Activated B cell treated with CpG ODN at 0.5 μM for 24 hours (primary cell): ENCODE measurements around the gene ZNF444. TPM values are rescaled to one million over a fixed set of nuclear protein-coding genes. Genes with fewer than 3 reads are reported as not detected.

Experiments used
- ATAC-seq: fragments of 200-7000 bp; cut with Tn5 transposase; one replicate; pipeline ENCODE4 v1.10.0; 2021; ENCODE audit warnings: low read depth, mild to moderate bottlenecking, moderate library complexity
- CTCF ChIA-PET: fragments of 350-600 bp; sonication (Branson Sonifier 250); formaldehyde crosslinking; loops from one replicate; lab custom pipeline; 2021; ENCODE audit warnings: antibody characterized with exemption; lab: Charles Lee
- POLR2A ChIA-PET: fragments of 350-600 bp; sonication (Branson Sonifier 250); formaldehyde crosslinking; loops from one replicate; lab custom pipeline; 2021; ENCODE audit warnings: antibody characterized with exemption; lab: Charles Lee
- DNase-seq: peaks from one replicate; pipeline ENCODE4 v3.0.0; 2022
- H3K27ac Mint-ChIP-seq: one replicate; pipeline ENCODE4 v1.8.0; 2020; ENCODE audit warnings: mixed read lengths
- H3K27me3 Mint-ChIP-seq: one replicate; pipeline ENCODE4 v1.8.0; 2021; ENCODE audit warnings: mixed read lengths
- H3K36me3 Mint-ChIP-seq: one replicate; pipeline ENCODE4 v1.8.0; 2021; ENCODE audit warnings: low read depth, mixed read lengths
- H3K4me1 Mint-ChIP-seq: one replicate; pipeline ENCODE4 v1.8.0; 2021; ENCODE audit warnings: mixed read lengths
- H3K4me3 Mint-ChIP-seq: one replicate; pipeline ENCODE4 v1.8.0; 2020; ENCODE audit warnings: mild to moderate bottlenecking, mixed read lengths
- H3K9me3 Mint-ChIP-seq: one replicate; pipeline ENCODE4 v1.8.0; 2020; ENCODE audit warnings: mixed read lengths
- intact Hi-C: fragments of 100-400 bp; cut with micrococcal nuclease; formaldehyde crosslinking; loops from one replicate; pipeline ENCODE4 v1.15.1; 2024
- total RNA-seq: library from RNA; stranded (reverse); gene quantifications from 2 replicates; pipeline ENCODE4 v1.2.3, GENCODE V29; 2022
- TF ChIP-seq, protein P1 (sequence below): fragments of 200-600 bp; IDR thresholded peaks from one replicate; pipeline ENCODE4 v1.8.0; 2022; ENCODE audit warnings: antibody characterized with exemption, mild to moderate bottlenecking

ZNF444 gene
- total RNA-seq, 1 donor from 2014 or later: 32.1 TPM

GRCh38 chr19:56118666-56119581, 22.2 kb upstream of the ZNF444 start:
- H3K36me3 Mint-ChIP-seq: peaks cover 10% of the 10 kb centered on the region
- TF ChIP-seq, protein P1, sequence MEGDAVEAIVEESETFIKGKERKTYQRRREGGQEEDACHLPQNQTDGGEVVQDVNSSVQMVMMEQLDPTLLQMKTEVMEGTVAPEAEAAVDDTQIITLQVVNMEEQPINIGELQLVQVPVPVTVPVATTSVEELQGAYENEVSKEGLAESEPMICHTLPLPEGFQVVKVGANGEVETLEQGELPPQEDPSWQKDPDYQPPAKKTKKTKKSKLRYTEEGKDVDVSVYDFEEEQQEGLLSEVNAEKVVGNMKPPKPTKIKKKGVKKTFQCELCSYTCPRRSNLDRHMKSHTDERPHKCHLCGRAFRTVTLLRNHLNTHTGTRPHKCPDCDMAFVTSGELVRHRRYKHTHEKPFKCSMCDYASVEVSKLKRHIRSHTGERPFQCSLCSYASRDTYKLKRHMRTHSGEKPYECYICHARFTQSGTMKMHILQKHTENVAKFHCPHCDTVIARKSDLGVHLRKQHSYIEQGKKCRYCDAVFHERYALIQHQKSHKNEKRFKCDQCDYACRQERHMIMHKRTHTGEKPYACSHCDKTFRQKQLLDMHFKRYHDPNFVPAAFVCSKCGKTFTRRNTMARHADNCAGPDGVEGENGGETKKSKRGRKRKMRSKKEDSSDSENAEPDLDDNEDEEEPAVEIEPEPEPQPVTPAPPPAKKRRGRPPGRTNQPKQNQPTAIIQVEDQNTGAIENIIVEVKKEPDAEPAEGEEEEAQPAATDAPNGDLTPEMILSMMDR: no peak
- ChIA-PET POLR2A (interaction anchor here (0.6 to 2.5 kb wide), 3 partner anchors 8 to 22 kb away, joined by 3 to 51 read pairs (median 4); partner anchors contain the start of gene ZNF444), CTCF (interaction anchor here (1.5 kb wide), 1 partner anchor 14 kb away, joined by 4 read pairs; no protein-coding TSS in a partner anchor)
- H3K27me3 Mint-ChIP-seq: no peaks in the 10 kb centered on the region
- intact Hi-C loops: no loop called here
- peak overlapping the region; percentile 95 for H3K27ac Mint-ChIP-seq
- peak overlapping the region; percentile 91 for H3K4me3 Mint-ChIP-seq
- no peak for DNase-seq
- ATAC-seq: no peak
- no peaks in the 10 kb centered on the region for H3K9me3 Mint-ChIP-seq
- peaks cover 59% of the 10 kb centered on the region for H3K4me1 Mint-ChIP-seq

GRCh38 chr19:56119582-56119978, 21.5 kb upstream of the ZNF444 start:
- ChIA-PET CTCF (no interaction called here), POLR2A (interaction anchor here (0.6 to 2.9 kb wide), 5 partner anchors 8 to 1929 kb away, joined by 3 to 51 read pairs (median 9); partner anchors contain the start of genes U2AF2 and ZNF444)
- peaks cover 54% of the 10 kb centered on the region for H3K4me1 Mint-ChIP-seq
- peak overlapping the region; percentile 91 for H3K4me3 Mint-ChIP-seq
- H3K9me3 Mint-ChIP-seq: no peaks in the 10 kb centered on the region
- no peak for DNase-seq
- no peaks in the 10 kb centered on the region for H3K27me3 Mint-ChIP-seq
- ATAC-seq: no peak
- peaks cover 10% of the 10 kb centered on the region for H3K36me3 Mint-ChIP-seq
- TF ChIP-seq, protein P1: no peak
- H3K27ac Mint-ChIP-seq: peak overlapping the region; percentile 95
- intact Hi-C loops: no loop called here

DNA sequence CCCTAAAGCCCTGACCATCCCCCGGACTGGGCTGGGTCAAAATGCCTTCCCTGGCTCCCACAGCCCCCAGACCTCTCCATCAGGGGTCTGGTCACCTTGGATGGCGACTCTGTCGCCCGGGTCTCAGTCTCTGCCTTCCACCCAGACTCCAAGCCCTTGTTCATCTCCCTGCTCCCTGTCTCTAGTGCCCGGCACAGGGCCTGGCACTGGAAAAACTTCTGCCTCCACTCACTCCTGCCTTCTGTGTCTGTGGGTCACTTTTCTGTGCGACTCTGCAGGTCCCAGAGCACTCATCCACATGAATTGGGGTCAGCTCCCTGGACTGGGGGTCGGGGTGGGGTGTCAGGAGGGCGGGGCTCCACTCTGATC, 21.1 kb upstream of the ZNF444 start:
- intact Hi-C loops: loop anchor here (1.0 to 2.0 kb wide), 5 partner anchors 15 to 643 kb away; partner anchors contain the start of genes EPN1, U2AF2 and ZNF628
- H3K27me3 Mint-ChIP-seq: no peaks in the 10 kb centered on the region
- CTCF ChIA-PET: no interaction called here
- peaks cover 50% of the 10 kb centered on the region for H3K4me1 Mint-ChIP-seq
- peak overlapping the region; percentile 91 for H3K4me3 Mint-ChIP-seq
- DNase-seq (no peak), ATAC-seq (no peak)
- H3K9me3 Mint-ChIP-seq: no peaks in the 10 kb centered on the region
- TF ChIP-seq, protein P1: no peak
- POLR2A ChIA-PET: interaction anchor here (0.6 to 2.9 kb wide), 6 partner anchors 9 to 1929 kb away, joined by 3 to 51 read pairs (median 6); partner anchors contain the start of genes U2AF2 and ZNF444
- H3K27ac Mint-ChIP-seq: peak overlapping the region; percentile 95
- peaks cover 6% of the 10 kb centered on the region for H3K36me3 Mint-ChIP-seq

DNA sequence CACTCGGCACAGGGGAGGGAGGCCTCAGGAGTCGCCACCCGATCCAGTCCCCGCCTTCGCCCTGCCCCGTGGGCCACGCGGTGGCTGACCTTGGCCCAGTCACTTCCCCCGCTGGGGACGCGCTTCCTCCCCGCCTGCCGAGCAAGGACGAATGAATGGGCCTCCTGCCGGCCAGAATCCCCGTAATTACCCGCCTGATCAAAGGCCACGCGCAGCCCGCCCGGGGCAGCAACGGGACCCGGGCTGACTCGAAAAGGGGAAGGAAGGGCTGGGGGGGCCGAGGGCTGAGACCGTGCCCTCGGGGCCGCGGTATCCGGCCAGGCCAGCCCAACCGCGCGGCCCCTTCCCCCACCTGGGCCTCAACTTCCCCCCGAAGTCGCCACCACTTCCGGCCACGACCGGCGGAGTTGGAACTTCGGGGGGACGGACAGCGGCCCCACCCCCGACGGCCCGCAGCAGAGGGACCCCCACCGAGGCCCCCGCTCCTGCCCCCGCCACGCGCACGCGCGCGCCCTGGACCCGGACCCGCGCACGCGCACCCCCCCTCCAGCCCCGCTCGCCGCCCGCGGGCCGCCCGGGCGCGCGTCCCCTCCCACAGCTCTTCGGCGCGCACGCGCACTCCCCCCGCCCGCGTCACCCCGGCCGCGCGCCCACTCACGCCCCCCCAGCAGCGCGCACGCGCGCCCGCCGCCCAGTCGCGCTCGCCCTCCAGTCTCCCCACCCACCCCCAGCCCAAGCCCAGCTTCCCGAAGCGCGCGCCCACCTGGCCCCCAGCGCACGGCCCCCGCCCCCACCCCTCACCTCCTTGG, 20.5 kb upstream of the ZNF444 start:
- no peaks in the 10 kb centered on the region for H3K27me3 Mint-ChIP-seq
- H3K9me3 Mint-ChIP-seq: no peaks in the 10 kb centered on the region
- H3K4me3 Mint-ChIP-seq: peak overlapping the region; percentile 91
- peaks cover 5% of the 10 kb centered on the region for H3K36me3 Mint-ChIP-seq
- ATAC-seq (peak; percentile 38), DNase-seq (peak; percentile 85)
- intact Hi-C loops: loop anchor here (1.0 to 2.0 kb wide), 10 partner anchors 9 to 644 kb away; partner anchors contain the start of genes EPN1, U2AF2, ZNF444 and ZNF628
- TF ChIP-seq, protein P1: no peak
- ChIA-PET POLR2A (interaction anchor here (0.6 to 2.9 kb wide), 17 partner anchors 9 to 1931 kb away, joined by 3 to 51 read pairs (median 4); partner anchors contain the start of genes FIZ1, MBOAT7, U2AF2 and ZNF444), CTCF (no interaction called here)
- peaks cover 47% of the 10 kb centered on the region for H3K4me1 Mint-ChIP-seq
- peak overlapping the region; percentile 95 for H3K27ac Mint-ChIP-seq
